Activated CD8-positive, alpha-beta memory T cell treated with anti-CD3 and anti-CD28 coated beads, Interleukin-2, amount 50 U/mL, for 24 hours (primary cell): Measurements from ENCODE around the gene KRT12.

ENCODE experiments used
- DNase-seq: peaks from one replicate; pipeline ENCODE4 v3.0.0-alpha.2; 2020; ENCODE audit errors: extremely low read depth

KRT12 gene

DNA sequence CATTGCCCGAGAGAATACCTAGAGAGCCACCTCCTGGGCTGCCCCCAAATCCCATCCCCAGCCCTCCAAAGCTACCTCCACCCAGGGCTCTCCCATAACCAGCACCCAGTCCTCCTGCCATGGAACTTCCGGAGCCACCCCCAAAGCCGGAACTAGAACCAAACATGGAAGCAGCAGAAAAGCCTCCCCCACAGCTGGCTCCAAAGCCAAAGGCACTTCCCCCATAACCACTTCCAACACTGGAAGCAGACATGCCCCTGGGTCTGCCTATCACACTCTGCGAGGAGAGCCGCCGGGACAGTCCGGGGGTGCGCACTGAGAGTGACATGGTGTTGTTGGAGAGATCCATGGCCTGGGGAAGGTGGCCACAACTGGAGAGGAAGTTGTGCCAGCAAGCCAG, at the start of gene KRT12:
Gene KRT12, minus strand, starts transcription at position 386 of the 400 bp plus-strand sequence. Its CDS starts 37 bp downstream, at position 349.
- DNase-seq, result no peak

DNA sequence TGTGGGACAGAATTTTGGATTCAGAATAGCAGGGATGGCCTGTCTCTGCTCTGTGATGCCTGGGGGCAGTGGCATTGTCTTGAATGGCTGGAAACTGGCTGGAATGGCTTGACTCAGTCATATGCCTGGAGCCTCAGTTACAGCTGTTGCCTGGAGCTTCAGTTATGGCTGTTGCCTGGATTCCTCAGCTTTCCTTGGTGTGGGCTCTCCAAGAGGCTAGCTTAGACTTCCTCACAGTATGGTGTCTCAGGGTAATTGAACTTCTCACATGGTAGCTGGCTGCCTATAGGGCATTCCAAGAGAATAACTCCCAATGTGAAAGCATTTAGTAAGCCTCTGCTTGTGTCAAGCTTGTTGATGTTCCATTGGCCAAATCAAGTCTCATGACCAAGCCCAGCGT, 49.3 kb upstream of the KRT12 start:
- no peak for DNase-seq

DNA sequence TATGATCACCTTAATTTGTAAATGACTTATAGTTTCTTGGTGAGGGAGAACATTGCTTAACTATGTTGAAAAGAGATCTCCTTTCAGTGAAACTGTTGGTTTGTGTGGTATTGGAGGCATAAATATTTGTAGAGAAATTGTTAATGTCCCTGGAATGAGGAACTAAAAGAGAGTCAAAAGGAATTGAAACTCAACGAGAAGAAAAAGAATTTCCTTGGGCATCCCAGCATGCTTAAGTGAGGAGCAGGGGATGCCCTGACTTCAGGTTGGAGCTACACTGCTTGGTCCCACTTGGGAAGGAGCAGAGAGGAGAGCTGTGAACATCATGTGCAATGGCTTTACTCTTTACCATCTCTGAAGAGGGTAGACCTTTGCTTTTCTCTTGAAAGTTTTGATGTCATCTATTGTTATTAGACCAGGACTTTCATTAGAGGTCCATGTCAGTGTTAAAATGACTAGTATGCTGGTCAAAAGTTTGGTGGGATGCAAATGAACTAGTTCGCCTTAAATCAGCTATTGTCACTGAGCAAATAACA, 48.8 kb upstream of the KRT12 start:
- no peak for DNase-seq

DNA sequence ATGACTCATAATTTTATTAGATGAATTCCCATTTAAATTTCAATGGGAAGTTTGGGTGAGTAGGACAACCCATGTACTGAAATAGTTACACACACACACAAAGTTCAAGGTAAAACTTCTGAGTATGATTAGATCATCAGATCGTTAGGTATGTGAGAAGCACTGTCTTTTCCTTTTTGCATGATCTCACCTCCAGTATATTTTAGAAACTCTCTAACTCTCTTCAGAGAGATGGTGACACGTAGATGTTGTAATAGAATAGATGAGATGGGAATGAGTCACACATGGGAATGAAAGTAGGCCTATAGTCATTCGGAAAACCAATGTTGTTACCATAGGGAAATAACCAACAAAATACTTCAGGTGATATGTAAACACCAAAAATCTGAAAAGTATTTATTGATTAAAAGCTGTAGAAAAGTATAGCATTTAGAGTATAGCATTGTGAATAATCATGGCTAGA, 48.2 kb upstream of the KRT12 start:
- no peak for DNase-seq

- no peak for DNase-seq
These were observed 47.2 kb upstream of the KRT12 start for GRCh38 chr17:40914075-40914855.

- DNase-seq, result no peak
These were observed 45.6 kb upstream of the KRT12 start for GRCh38 chr17:40912486-40913210.

DNA sequence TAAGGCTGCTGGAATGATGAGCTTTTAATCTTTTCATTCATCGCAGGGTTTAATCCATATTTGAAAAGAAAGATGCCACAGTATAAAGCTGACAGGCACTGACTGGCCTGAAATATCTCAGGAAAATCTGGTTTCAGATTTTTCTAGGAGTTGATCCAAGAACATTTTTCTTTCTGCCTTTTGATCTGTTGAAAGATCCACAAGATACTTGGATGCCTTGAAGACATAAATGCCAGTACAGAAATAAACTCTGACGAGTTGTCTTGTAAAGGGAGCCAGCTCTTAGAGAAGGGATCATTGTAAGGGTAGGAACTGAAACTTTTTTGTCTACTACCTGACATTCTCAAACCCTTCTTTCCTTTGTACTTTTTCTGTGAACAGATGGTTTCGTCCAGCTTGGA, 43.4 kb upstream of the KRT12 start:
- no peak for DNase-seq

DNA sequence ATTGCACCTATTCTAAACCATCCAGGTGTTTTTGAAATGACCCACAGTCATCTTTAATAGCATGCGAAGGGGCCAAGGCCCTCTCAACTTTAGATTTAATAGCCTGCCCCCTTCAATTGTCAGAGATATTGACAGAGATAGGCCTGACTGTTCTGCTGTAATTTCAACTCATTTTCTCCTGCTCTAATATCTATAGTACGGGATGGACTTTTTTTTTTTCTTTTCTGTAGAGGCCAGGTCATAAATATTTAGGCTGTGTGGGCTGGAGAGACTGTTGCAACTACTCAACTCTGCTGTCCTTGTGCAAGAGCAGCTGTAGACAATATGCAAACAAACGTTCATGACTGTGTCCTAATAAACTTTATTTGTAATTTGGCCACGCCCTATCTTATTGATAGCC, 42.7 kb upstream of the KRT12 start:
- DNase-seq, result no peak

GRCh38 chr17:40909351-40909750, 42.3 kb upstream of the KRT12 start:
- peak; percentile 44 for DNase-seq

DNA sequence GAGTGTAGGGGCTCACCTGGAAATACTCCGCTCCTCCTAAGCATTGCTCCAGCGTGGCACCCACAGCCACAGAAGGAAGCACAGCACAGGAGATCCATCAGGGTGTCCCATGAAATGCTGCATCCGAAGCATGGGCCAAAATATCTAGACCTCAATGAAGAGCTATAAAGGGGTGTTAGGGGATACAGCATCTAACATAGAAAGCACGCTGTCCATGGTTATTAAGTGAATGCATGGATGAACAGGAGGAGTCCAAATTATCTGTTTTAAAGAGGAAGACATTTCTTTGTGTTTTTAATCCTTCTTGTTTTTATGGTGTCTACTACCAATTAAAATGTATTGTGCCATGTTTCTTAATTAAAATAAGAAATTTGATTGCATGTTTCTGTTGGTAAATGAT, 39.6 kb upstream of the KRT12 start:
- no peak for DNase-seq

DNA sequence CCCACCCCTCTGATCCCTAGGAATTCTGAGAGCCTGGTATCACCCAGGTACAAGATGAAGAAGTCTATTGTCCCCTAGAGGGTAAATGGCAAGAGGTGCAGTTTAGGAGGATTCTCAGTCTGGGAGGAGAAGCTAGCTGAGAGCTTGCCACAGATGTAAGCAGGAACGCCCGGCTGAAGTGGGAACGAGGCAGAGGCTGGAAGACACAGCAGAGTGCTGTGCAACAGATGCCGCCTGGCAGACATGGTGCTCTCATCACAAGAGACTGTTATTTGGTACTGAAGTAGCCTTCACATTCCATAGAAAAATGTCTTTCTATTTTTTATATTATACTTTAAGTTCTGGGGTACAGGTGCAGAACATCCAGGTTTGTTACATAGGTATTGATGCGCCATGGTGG, 38.3 kb upstream of the KRT12 start:
- DNase-seq, result no peak

DNA sequence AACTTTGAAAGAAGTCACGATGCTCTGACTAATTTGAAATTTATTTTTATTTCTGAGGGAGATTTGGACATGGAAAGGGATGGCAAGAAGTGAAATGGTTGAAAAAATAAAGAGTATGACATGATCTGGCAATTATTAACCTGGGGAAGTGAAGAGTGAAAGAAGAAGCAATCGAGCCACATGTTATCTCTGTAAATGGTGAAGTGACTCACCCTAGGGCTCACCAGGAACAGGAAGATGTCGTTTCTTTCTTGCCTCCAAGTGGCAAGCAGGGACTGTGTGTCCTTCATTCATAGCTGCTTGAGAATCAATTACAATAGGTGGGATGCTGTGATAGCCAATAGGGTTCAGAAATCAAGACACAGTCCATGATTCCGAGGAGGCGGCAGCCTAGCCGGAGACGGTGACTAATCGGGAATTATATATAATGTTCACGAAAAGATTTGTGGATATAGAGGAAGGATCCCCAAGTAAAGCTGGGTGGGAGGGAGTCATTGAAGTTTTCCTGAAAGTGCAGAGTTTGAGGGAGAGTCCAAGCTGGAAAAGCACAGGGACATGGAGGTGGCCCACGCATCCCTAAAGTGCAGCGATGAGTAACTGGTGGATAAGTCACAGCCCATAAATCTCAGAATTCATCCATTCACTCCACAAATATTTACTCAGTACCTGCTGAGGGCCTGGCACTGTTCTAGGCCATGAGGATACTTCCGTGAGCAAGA, 36.3 kb upstream of the KRT12 start:
- DNase-seq, result no peak

DNA sequence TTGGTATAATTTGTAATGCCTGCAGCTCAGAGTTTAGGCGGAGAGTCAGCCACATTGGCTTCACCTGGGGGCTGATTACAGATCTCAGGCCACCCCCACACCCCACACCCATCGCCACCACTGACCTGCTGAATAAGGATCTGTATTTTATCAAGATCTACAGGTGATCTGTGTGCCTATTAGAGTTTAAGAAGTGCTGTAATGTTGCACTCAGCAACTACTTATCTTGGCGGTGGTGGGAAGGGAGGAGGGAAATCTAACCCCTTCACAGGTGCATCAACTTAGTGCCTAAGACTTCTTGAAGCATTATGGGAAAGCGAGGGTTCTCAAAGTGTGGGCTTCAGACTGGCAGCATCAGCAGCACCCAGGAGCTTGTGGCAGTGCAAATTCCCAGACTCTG, 35.5 kb upstream of the KRT12 start:
- DNase-seq, result no peak

- DNase-seq, result no peak
These were observed 35.0 kb upstream of the KRT12 start for GRCh38 chr17:40901981-40902474.

DNA sequence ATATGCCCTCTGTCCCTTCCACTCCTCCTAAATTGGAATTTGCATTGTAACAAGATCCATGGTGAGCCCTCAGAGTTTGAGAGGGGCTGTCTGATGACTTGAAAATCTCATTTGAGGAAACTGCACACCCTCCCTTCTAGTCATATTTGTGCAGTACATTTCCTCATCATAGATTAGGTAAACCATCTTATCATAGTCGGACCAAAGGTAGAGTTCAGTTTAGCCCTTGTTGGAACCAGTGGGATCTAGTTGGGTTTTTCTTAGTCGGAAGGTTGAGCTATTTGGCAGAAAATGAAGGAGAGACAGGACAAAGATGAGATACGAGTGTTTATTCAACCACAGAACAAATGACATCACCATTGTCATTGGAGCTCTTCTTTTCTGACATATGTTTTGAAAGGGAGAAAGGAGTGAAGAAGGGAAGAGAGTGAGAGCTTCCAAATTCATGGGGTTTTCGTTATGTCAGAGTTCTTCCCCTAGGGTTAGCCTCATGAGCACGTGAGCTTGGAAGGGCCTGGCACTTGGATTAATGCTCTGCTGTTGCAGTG, 33.9 kb upstream of the KRT12 start:
- DNase-seq, result no peak

DNA sequence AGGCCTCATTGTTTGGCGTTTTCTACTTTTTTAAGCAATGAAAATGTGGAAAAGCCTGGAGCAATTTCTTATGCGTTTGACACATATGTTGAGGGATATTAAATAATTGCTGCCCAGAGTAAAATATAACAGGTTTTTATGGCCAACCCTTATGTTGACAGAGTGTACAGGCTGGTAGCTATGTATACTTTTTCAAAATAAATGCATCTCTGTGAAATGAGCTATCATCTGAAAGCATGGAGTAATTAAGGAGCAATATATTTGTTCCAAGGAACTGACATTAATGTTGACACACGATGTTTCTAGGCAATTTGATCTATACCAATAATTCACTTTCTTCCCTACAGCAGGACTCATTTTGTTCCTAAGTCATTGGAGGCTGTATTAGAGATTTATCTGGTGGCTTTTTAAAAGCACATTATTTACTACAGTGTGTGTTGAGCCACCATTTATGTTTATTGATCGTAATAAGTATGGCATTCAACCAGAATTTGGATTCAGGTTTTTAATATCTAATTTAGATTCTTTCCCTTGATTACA, 30.0 kb upstream of the KRT12 start:
- DNase-seq, result no peak

GRCh38 chr17:40895106-40895730, 28.2 kb upstream of the KRT12 start:
- DNase-seq, result no peak

DNA sequence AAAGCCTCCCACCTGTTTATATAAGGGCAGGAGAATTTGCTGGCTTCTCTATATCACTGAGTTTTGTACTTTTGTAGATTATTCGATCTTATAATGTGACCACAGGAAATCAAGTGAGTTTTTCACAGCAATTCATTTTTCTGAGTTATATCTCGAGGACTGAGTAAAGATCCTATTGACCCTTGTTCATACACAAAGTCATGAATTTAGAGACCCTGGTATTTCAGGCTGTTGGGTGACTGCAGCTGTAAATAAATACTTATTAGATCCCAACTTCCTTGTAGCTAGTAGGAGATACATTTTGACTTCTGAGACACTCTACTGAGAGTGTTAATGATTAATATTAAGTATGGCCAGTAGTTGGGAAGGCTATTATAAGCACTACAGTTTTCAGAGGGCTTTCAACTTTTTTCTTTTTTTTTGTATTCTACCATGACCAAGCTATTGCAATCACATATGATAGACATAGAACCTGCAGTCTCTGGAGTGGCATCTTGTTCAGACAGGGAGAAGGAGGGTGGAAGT, 21.2 kb upstream of the KRT12 start:
- DNase-seq, result no peak

- no peak for DNase-seq
These were observed 19.1 kb upstream of the KRT12 start for GRCh38 chr17:40886090-40886489.

DNA sequence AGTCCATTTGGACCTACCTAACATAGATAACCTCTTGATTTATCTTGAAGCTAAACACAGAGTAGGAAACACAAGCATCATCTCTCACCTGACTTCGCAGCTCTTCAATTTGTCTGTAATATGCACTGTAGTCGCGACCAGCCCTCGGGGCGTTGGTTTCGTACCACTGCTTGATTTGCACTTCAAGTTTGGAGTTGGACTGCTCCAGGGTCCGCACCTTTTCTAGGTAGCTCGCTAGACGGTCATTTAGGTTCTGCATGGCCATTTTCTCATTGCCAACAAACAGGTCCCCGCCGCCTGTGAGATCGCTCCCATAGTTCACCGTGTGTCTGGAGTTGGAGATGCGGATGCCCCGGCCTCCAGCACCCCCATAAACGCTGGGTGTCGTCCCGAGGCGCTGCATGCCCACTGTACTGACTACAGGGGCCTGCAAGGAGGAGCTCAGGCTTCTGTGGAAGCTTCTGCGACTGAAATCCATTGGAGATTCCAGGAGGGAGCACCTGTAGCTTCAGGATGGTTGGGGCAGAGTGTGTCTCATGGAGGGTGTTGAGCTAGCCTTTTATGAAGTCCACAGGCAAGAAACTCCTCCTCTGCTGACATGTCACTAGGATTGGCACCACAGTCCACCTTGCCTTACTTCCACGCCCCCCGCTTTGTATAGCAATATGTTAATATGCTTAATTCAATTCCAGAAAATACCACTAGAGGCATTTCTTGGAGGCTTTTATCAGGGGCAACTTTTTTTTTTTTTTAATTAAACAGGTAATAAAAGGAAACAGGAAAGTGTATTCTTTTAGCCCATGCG, 17.9 kb upstream of the KRT12 start, which contains the start of gene KRT20:
Gene KRT20, minus strand, starts transcription at position 535 of the 805 bp plus-strand sequence. Its CDS starts 57 bp downstream, at position 478.
- DNase-seq, result no peak
